Measurements from ENCODE around the gene DUSP28.

DNA sequence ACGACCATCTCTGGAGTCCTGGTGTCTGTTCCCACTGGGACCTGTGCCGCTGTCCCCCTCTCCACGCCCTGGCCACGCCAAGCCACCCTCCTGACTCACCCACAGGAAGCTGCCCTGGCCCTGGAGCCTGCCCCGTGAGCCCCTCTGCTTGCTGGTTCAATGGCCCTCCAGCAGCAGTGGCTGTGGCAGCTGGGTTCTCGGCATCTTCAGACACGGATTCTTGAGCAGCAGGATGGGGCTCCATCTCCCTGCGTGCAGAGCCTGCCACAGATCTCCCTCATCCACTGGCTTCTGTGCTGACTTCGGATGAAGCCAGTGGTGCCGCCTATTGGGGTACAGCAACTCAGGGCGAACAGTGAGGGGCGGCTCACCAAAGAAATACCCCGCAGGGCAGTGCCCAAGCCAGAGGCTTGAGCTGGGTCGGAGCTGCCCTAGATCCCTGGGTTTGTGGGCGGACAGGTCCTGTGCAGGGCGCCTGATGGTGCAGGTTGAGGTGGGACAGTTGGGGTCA is 40.3 kb downstream of the DUSP28 start:
- TF ChIP-seq, protein P1, sequence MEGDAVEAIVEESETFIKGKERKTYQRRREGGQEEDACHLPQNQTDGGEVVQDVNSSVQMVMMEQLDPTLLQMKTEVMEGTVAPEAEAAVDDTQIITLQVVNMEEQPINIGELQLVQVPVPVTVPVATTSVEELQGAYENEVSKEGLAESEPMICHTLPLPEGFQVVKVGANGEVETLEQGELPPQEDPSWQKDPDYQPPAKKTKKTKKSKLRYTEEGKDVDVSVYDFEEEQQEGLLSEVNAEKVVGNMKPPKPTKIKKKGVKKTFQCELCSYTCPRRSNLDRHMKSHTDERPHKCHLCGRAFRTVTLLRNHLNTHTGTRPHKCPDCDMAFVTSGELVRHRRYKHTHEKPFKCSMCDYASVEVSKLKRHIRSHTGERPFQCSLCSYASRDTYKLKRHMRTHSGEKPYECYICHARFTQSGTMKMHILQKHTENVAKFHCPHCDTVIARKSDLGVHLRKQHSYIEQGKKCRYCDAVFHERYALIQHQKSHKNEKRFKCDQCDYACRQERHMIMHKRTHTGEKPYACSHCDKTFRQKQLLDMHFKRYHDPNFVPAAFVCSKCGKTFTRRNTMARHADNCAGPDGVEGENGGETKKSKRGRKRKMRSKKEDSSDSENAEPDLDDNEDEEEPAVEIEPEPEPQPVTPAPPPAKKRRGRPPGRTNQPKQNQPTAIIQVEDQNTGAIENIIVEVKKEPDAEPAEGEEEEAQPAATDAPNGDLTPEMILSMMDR (IDR thresholded peaks at IDR 0.05): no peak
- TF ChIP-seq POLR2A (IDR thresholded peaks at IDR 0.05): no peak

Measured in transverse colon (tissue), 3 donors.